ENCODE data around the gene NLE1. TPM values are rescaled to one million over a fixed set of nuclear protein-coding genes. Genes with fewer than 3 reads are reported as not detected.

The NLE1 gene
- total and polyA plus RNA-seq, 7 donors: 3.0 to 16.8 (median 11.2) TPM

DNA sequence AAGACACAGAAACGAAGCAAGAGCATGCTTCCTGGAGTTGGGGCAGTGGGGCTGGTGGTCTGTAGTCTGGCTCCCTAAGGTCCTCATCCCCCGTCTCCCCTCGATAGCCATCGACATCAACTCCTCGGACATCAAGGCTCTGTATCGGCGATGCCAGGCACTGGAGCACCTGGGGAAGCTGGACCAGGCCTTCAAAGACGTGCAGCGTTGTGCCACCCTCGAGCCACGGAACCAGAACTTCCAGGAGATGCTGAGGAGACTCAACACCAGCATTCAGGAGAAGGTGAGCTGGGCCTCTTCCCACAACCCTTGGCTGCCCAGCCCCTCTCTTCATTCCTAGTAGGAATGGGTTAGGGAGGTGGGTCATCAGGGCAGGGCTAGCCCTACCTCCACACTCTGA is 7.8 kb upstream of the NLE1 start:
- Histone ChIP-seq H3K9me3 (no peaks in the 10 kb centered on the region), H3K27me3 (no peaks in the 10 kb centered on the region), H3K27ac (no peak overlapping the region), H3K4me1 (no peaks in the 10 kb centered on the region), H3K4me3 (no peak overlapping the region), H3K36me3 (no peaks in the 10 kb centered on the region)
- WGBS, 2 donors: 90 to 94% methylated on average over 11 of the region's 11 CpGs
- TF ChIP-seq, protein P1, sequence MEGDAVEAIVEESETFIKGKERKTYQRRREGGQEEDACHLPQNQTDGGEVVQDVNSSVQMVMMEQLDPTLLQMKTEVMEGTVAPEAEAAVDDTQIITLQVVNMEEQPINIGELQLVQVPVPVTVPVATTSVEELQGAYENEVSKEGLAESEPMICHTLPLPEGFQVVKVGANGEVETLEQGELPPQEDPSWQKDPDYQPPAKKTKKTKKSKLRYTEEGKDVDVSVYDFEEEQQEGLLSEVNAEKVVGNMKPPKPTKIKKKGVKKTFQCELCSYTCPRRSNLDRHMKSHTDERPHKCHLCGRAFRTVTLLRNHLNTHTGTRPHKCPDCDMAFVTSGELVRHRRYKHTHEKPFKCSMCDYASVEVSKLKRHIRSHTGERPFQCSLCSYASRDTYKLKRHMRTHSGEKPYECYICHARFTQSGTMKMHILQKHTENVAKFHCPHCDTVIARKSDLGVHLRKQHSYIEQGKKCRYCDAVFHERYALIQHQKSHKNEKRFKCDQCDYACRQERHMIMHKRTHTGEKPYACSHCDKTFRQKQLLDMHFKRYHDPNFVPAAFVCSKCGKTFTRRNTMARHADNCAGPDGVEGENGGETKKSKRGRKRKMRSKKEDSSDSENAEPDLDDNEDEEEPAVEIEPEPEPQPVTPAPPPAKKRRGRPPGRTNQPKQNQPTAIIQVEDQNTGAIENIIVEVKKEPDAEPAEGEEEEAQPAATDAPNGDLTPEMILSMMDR (IDR thresholded peaks at IDR 0.05): no peak
- no peak for TF ChIP-seq POLR2A (IDR thresholded peaks at IDR 0.05)
- TF ChIP-seq POLR2AphosphoS5 (IDR thresholded peaks at IDR 0.05): no peak
- no peak for TF ChIP-seq EP300 (IDR thresholded peaks at IDR 0.05)
- no peak for DNase-seq
- intact Hi-C loops (cut with DNase I): no loop called here

GRCh38 chr17:35148144-35148543 is 6.0 kb upstream of the NLE1 start:
- TF ChIP-seq POLR2AphosphoS5 (IDR thresholded peaks at IDR 0.05): no peak
- TF ChIP-seq, protein P1 (IDR thresholded peaks at IDR 0.05): no peak
- no peak for TF ChIP-seq EP300 (IDR thresholded peaks at IDR 0.05)
- no peak for TF ChIP-seq POLR2A (IDR thresholded peaks at IDR 0.05)
- H3K36me3 ChIP-seq: no peaks in the 10 kb centered on the region
- WGBS, 2 donors: 71 to 79% methylated on average over 9 of the region's 9 CpGs
- no peak overlapping the region for H3K4me3 ChIP-seq
- H3K9me3 ChIP-seq: no peaks in the 10 kb centered on the region
- no peaks in the 10 kb centered on the region for H3K27me3 ChIP-seq
- intact Hi-C loops (cut with DNase I): no loop called here
- DNase-seq: no peak
- no peak overlapping the region for H3K27ac ChIP-seq
- no peaks in the 10 kb centered on the region for H3K4me1 ChIP-seq

DNA sequence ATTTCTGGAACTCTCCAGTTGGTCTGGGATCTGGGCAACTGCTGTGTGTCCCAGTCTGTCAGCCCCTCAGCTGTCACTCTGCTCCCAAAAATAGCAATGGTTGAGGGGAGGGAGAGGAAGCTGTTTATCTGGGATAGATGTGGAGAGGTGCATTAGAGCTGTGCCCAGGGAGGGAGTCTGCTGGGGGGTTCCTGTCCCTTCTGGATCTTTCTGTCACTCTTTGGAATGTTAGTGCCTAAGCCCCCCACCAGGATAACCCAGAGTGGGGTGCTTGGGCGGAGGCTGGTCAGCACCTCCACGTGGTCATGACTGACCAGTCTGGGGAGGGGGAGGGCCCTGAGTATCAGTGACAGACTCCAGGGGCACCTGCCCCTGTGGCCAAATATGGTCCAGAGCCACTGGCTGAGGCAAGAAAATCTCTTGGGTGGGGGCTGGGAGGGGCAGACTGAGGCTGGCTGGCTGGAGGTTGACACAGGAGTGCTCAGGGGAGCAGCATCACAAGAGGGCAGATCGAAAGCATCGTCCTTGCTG is 5.3 kb upstream of the NLE1 start, which contains the start of gene UNC45B:
Gene UNC45B, plus strand, starts transcription at position 443 of the 531 bp plus-strand sequence. CDS start 447 bp downstream, outside the sequence.
- no peaks in the 10 kb centered on the region for H3K9me3 ChIP-seq
- WGBS, 2 donors: 75 to 77% methylated on average over 4 of the region's 4 CpGs
- no peak for TF ChIP-seq EP300 (IDR thresholded peaks at IDR 0.05)
- TF ChIP-seq, protein P1 (IDR thresholded peaks at IDR 0.05): no peak
- TF ChIP-seq POLR2AphosphoS5 (IDR thresholded peaks at IDR 0.05): no peak
- TF ChIP-seq POLR2A (IDR thresholded peaks at IDR 0.05): no peak
- H3K27ac ChIP-seq: no peak within 1 kb of the TSS
- peaks cover 0 to 1% (median under 1%) of the 10 kb centered on the region in 4 donors for H3K4me1 ChIP-seq
- DNase-seq: no peak
- intact Hi-C loops (cut with DNase I): no loop called here
- H3K27me3 ChIP-seq: no peaks in the 10 kb centered on the region
- H3K36me3 ChIP-seq: no peaks in the 10 kb centered on the region
- no peak within 1 kb of the TSS for H3K4me3 ChIP-seq

DNA sequence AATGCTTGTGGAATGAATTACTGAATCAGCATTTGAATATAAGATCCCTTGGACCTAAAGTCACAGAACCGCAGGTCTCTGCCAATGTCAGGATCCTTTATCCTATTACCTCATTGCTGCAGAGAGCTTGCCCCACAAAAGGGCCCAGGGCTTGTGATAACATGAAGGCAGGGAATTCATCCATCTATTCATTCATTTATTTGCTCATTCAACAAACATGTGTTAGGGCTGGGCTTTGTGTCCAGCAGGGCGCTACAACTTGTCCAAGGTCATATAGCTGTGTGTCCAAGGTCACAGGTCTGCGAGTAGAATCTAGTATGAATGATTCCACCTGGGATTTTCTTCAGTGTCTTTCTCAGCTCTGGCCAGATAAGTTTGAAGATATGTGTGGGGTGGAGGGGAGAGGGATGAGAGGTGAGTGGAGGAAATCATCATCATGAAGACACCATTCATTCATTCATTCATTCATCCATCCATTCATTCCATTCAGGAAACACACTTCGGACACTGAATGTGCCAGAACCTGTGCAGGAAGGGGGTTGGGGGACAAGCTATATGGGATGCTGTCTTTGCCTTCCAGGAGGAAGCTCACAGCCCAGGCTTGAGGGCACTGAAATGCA is 4.2 kb upstream of the NLE1 start:
- TF ChIP-seq POLR2A (IDR thresholded peaks at IDR 0.05) (no peak), EP300 (IDR thresholded peaks at IDR 0.05) (no peak), POLR2AphosphoS5 (IDR thresholded peaks at IDR 0.05) (no peak)
- TF ChIP-seq, protein P1 (IDR thresholded peaks at IDR 0.05): no peak
- no peaks in the 10 kb centered on the region for H3K36me3 ChIP-seq
- no peak for DNase-seq
- WGBS, 2 donors: 76 to 84% methylated on average over 4 of the region's 4 CpGs
- intact Hi-C loops (cut with DNase I): no loop called here
- H3K27ac ChIP-seq: no peak overlapping the region
- no peaks in the 10 kb centered on the region for H3K27me3 ChIP-seq
- no peaks in the 10 kb centered on the region for H3K9me3 ChIP-seq
- no peak overlapping the region for H3K4me3 ChIP-seq
- peaks cover 0 to 10% (median 6%) of the 10 kb centered on the region in 4 donors for H3K4me1 ChIP-seq
